Tibial artery (tissue), 4 donors: Measurements from ENCODE around the gene ZCCHC14.

Source experiments
- DNase-seq, 2 donors: peaks; one replicate each; pipeline ENCODE4 v3.0.0-alpha.2; 2019
- H3K27ac ChIP-seq, 2 donors: fragments of 200-600 bp; sonication (generic) in 1 of 2; 1 replicate in 1 of 2; 2 replicates in 1 of 2; pipeline ENCODE4 v1.5.1; 2018 to 2019; ENCODE audit warnings: mild to moderate bottlenecking in 1 of 2
- H3K27me3 ChIP-seq, 2 donors: fragments of 200-600 bp; sonication (generic) in 1 of 2; one replicate each; pipeline versions ENCODE4 v1.5.1 to v1.6.0; 2016 to 2019
- H3K36me3 ChIP-seq, 3 donors: fragments of 200-600 bp; sonication (generic) in 2 of 3; one replicate each; pipeline ENCODE4 v1.5.1; 2016 to 2019; ENCODE audit warnings: mild to moderate bottlenecking in 2 of 3
- H3K4me1 ChIP-seq, 4 donors: fragments of 200-600 bp; sonication (generic) in 2 of 4; 1 replicate in 3 of 4; 2 replicates in 1 of 4; pipeline ENCODE4 v1.5.1; 2016 to 2019
- H3K4me3 ChIP-seq, 2 donors: fragments of 200-600 bp; sonication (generic) in 1 of 2; 1 replicate in 1 of 2; 2 replicates in 1 of 2; pipeline ENCODE4 v1.5.1; 2018 to 2019; ENCODE audit warnings: mild to moderate bottlenecking in 2 of 2
- H3K9me3 ChIP-seq, 3 donors: fragments of 200-600 bp; sonication (generic) in 1 of 3; one replicate each; pipeline ENCODE4 v1.5.1; 2016 to 2019
- intact Hi-C: fragments of 100-400 bp; cut with DNase I; formaldehyde crosslinking; loops from one replicate; pipeline ENCODE4 v1.15.0; 2023; ENCODE audit warnings: low total_unique reads
- TF ChIP-seq, protein P1 (sequence below), 2 experiments: fragments of 200-600 bp in 1 of 2; fragments of 450-650 bp in 1 of 2; IDR thresholded peaks; one replicate each; pipeline ENCODE4 v1.5.1; 2017 to 2019; ENCODE audit warnings: antibody characterized with exemption in 2 of 2, mild to moderate bottlenecking in 1 of 2, moderate library complexity in 1 of 2

ZCCHC14 gene

GRCh38 chr16:87359121-87359520 is 133.7 kb downstream of the ZCCHC14 start:
- no peaks in the 10 kb centered on the region for H3K9me3 ChIP-seq
- H3K4me3 ChIP-seq, result no peak overlapping the region
- TF ChIP-seq, protein P1, sequence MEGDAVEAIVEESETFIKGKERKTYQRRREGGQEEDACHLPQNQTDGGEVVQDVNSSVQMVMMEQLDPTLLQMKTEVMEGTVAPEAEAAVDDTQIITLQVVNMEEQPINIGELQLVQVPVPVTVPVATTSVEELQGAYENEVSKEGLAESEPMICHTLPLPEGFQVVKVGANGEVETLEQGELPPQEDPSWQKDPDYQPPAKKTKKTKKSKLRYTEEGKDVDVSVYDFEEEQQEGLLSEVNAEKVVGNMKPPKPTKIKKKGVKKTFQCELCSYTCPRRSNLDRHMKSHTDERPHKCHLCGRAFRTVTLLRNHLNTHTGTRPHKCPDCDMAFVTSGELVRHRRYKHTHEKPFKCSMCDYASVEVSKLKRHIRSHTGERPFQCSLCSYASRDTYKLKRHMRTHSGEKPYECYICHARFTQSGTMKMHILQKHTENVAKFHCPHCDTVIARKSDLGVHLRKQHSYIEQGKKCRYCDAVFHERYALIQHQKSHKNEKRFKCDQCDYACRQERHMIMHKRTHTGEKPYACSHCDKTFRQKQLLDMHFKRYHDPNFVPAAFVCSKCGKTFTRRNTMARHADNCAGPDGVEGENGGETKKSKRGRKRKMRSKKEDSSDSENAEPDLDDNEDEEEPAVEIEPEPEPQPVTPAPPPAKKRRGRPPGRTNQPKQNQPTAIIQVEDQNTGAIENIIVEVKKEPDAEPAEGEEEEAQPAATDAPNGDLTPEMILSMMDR (IDR thresholded peaks at IDR 0.05), result no peak
- no peak overlapping the region for H3K27ac ChIP-seq
- no peak for DNase-seq
- intact Hi-C loops, result no loop called here
- H3K36me3 ChIP-seq, result peaks cover 52 to 70% (median 66%) of the 10 kb centered on the region in 3 donors
- H3K4me1 ChIP-seq, result peaks cover 0 to 4% (median 1%) of the 10 kb centered on the region in 4 donors
- H3K27me3 ChIP-seq, result no peaks in the 10 kb centered on the region

DNA sequence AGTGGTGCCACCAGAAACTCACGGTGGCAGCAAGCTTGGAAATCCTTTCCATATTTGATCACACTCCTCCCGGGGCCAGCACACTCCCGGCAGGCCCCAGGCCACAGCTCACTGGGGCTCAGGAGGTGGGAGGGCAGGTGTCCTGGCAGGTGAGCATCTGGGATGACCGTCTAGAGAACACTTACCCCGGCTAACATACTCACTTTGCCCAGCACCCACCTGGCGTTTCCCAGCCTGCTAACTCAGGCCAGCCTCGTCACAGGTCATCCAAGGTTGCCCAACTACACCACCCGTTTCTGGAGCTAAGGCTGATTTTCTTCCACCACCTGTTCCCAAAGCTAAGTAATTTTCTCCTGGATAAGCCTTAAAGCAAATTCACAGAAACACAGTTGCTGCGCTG is 134.1 kb downstream of the ZCCHC14 start:
- no peaks in the 10 kb centered on the region for H3K27me3 ChIP-seq
- H3K27ac ChIP-seq, result no peak overlapping the region

DNA sequence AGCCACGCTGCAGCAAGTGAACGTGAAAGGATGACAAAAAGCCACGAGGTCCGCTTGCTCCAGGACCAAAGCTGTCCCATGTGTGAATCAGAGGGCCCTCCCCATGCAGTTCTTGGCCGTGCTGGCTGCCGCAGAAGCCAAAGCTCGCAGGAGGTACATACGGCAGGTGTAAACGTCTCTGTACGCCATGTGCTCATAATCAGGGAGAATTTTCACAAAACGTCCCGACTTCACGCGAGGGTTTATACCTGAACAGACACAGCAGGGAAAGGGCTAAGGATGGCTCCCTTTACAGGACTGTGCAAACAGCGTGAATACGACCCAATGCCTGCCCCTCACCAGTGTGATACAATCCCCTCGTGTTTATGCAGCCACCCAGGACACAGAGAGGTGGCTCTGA is 134.6 kb downstream of the ZCCHC14 start:
- H3K27ac ChIP-seq, result no peak overlapping the region
- H3K4me3 ChIP-seq, result no peak overlapping the region
- H3K9me3 ChIP-seq, result no peaks in the 10 kb centered on the region
- TF ChIP-seq, protein P1 (IDR thresholded peaks at IDR 0.05), result no peak
- DNase-seq, result no peak
- no peaks in the 10 kb centered on the region for H3K27me3 ChIP-seq
- intact Hi-C loops, result no loop called here
- H3K36me3 ChIP-seq, result peaks cover 52 to 75% (median 72%) of the 10 kb centered on the region in 3 donors
- no peaks in the 10 kb centered on the region for H3K4me1 ChIP-seq

More for the DNA sequence above, 134.1 kb downstream of the ZCCHC14 start:
- no peaks in the 10 kb centered on the region for H3K9me3 ChIP-seq
- no peaks in the 10 kb centered on the region for H3K4me1 ChIP-seq
- intact Hi-C loops, result no loop called here
- no peak overlapping the region for H3K4me3 ChIP-seq
- peaks cover 52 to 71% (median 67%) of the 10 kb centered on the region in 3 donors for H3K36me3 ChIP-seq
- TF ChIP-seq, protein P1 (IDR thresholded peaks at IDR 0.05), result no peak
- no peak for DNase-seq

GRCh38 chr16:87356491-87356853 is 136.4 kb downstream of the ZCCHC14 start:
- Histone ChIP-seq H3K36me3 (peaks cover 39 to 76% (median 64%) of the 10 kb centered on the region in 3 donors), H3K27me3 (no peaks in the 10 kb centered on the region), H3K9me3 (no peaks in the 10 kb centered on the region), H3K4me3 (no peak overlapping the region), H3K27ac (no peak overlapping the region), H3K4me1 (no peaks in the 10 kb centered on the region)
- no peak for DNase-seq
- TF ChIP-seq, protein P1 (IDR thresholded peaks at IDR 0.05), result no peak
- intact Hi-C loops, result no loop called here
